ENCODE measurements around the gene SLC47A1.

SLC47A1 gene

DNA sequence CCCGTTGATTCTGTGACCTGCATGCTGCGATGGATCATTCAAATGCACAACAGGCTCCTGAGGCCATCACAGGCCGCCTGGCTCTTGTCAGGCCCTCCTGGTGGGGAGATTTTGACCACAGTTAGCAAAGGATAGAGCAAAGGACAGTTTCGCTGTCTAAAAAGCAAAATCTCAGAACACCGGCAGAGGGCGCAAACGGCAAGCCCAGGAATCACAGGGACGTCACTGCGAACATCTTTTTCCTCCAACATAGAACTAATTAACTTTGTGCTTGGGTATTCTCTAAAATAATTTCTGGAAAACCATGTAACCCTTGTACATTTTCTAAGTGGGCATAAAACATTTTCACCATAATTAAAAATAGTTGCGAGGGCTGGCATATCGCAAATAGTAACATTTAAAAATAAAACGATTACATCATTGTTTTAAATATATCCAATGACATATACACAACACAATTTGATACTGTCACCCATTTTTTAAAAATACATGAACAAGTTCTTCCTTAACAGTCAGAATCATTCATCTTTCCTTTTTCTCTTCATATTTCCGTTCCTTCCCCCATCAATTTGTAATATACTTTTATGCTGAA, 19.7 kb upstream of the SLC47A1 start (continued):
- TF ChIP-seq, protein P1, sequence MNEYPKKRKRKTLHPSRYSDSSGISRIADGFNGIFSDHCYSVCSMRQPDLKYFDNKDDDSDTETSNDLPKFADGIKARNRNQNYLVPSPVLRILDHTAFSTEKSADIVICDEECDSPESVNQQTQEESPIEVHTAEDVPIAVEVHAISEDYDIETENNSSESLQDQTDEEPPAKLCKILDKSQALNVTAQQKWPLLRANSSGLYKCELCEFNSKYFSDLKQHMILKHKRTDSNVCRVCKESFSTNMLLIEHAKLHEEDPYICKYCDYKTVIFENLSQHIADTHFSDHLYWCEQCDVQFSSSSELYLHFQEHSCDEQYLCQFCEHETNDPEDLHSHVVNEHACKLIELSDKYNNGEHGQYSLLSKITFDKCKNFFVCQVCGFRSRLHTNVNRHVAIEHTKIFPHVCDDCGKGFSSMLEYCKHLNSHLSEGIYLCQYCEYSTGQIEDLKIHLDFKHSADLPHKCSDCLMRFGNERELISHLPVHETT (tag by site-specific recombination; IDR thresholded peaks at IDR 0.05), result 0 out of 2 replicates have a peak, but pooled peaks have one; percentile 37
- TF ChIP-seq ZFP3 (tag by site-specific recombination; IDR thresholded peaks at IDR 0.05; ENCODE audit: low read depth) (no peak), ZNF416 (tag by site-specific recombination; IDR thresholded peaks at IDR 0.05) (no peak), ZNF664 (tag by site-specific recombination; IDR thresholded peaks at IDR 0.05) (no peak), SCRT2 (tag by site-specific recombination; IDR thresholded peaks at IDR 0.05) (no peak), ZNF530 (tag by site-specific recombination; IDR thresholded peaks at IDR 0.05; ENCODE audit: low read depth) (no peak), ZNF433 (tag by site-specific recombination; IDR thresholded peaks at IDR 0.05; ENCODE audit: low read depth) (no peak), ZNF335 (tag by site-specific recombination; conservative IDR thresholded peaks at IDR 0.05) (peak; percentile 68), ZNF473 (tag by site-specific recombination; IDR thresholded peaks at IDR 0.05) (no peak), ZNF776 (tag by site-specific recombination; IDR thresholded peaks at IDR 0.05; ENCODE audit: borderline replicate concordance) (no peak), ZNF629 (tag by site-specific recombination; IDR thresholded peaks at IDR 0.05) (peak; percentile 86), ZNF16 (tag by site-specific recombination; IDR thresholded peaks at IDR 0.05; ENCODE audit: low read depth) (no peak), SCRT1 (tag by site-specific recombination; IDR thresholded peaks at IDR 0.05; ENCODE audit: borderline replicate concordance) (no peak), ZFP37 (tag by site-specific recombination; IDR thresholded peaks at IDR 0.05) (no peak), ZNF146 (tag by site-specific recombination; IDR thresholded peaks at IDR 0.05) (no peak), ZNF785 (tag by site-specific recombination; IDR thresholded peaks at IDR 0.05) (no peak), ZIC2 (tag by site-specific recombination; IDR thresholded peaks at IDR 0.05) (peak; percentile 66), BCL11B (tag by site-specific recombination; IDR thresholded peaks at IDR 0.05; ENCODE audit: low read depth) (no peak), ZNF558 (tag by site-specific recombination; IDR thresholded peaks at IDR 0.05) (no peak), ZNF184 (tag by site-specific recombination; IDR thresholded peaks at IDR 0.05) (no peak), ZNF239 (tag by site-specific recombination; IDR thresholded peaks at IDR 0.05) (no peak), MEIS1 (CRISPR knock-in tag; IDR thresholded peaks at IDR 0.05; ENCODE audit: borderline replicate concordance) (no peak), ZNF660 (tag by site-specific recombination; IDR thresholded peaks at IDR 0.05) (peak; percentile 85; the same call in 1 of the 2 replicates), ZBTB21 (tag by site-specific recombination; IDR thresholded peaks at IDR 0.05) (peak; percentile 75), MYNN (tag by site-specific recombination; IDR thresholded peaks at IDR 0.05; ENCODE audit: borderline replicate concordance) (no peak), ZNF133 (tag by site-specific recombination; IDR thresholded peaks at IDR 0.05) (no peak), ZNF621 (tag by site-specific recombination; IDR thresholded peaks at IDR 0.05) (no peak), ZNF423 (tag by site-specific recombination; IDR thresholded peaks at IDR 0.05) (no peak), ZNF76 (tag by site-specific recombination; IDR thresholded peaks at IDR 0.05; ENCODE audit: borderline replicate concordance, low read depth) (no peak), HOXC10 (CRISPR knock-in tag; IDR thresholded peaks at IDR 0.05) (no peak)
- TF ChIP-seq, protein P2, sequence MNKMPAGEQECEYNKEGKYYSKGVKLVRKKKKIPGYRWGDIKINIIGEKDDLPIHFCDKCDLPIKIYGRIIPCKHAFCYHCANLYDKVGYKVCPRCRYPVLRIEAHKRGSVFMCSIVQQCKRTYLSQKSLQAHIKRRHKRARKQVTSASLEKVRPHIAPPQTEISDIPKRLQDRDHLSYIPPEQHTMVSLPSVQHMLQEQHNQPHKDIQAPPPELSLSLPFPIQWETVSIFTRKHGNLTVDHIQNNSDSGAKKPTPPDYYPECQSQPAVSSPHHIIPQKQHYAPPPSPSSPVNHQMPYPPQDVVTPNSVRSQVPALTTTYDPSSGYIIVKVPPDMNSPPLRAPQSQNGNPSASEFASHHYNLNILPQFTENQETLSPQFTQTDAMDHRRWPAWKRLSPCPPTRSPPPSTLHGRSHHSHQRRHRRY (tag by site-specific recombination; IDR thresholded peaks at IDR 0.05), result no peak
- TF ChIP-seq, protein P3, sequence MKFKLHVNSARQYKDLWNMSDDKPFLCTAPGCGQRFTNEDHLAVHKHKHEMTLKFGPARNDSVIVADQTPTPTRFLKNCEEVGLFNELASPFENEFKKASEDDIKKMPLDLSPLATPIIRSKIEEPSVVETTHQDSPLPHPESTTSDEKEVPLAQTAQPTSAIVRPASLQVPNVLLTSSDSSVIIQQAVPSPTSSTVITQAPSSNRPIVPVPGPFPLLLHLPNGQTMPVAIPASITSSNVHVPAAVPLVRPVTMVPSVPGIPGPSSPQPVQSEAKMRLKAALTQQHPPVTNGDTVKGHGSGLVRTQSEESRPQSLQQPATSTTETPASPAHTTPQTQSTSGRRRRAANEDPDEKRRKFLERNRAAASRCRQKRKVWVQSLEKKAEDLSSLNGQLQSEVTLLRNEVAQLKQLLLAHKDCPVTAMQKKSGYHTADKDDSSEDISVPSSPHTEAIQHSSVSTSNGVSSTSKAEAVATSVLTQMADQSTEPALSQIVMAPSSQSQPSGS (tag by site-specific recombination; IDR thresholded peaks at IDR 0.05; ENCODE audit: low read depth), result peak; percentile 97
- TF ChIP-seq, protein P4, sequence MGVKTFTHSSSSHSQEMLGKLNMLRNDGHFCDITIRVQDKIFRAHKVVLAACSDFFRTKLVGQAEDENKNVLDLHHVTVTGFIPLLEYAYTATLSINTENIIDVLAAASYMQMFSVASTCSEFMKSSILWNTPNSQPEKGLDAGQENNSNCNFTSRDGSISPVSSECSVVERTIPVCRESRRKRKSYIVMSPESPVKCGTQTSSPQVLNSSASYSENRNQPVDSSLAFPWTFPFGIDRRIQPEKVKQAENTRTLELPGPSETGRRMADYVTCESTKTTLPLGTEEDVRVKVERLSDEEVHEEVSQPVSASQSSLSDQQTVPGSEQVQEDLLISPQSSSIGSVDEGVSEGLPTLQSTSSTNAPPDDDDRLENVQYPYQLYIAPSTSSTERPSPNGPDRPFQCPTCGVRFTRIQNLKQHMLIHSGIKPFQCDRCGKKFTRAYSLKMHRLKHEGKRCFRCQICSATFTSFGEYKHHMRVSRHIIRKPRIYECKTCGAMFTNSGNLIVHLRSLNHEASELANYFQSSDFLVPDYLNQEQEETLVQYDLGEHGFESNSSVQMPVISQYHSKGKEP (tag by site-specific recombination; IDR thresholded peaks at IDR 0.05), result no peak
- TF ChIP-seq, protein P5, sequence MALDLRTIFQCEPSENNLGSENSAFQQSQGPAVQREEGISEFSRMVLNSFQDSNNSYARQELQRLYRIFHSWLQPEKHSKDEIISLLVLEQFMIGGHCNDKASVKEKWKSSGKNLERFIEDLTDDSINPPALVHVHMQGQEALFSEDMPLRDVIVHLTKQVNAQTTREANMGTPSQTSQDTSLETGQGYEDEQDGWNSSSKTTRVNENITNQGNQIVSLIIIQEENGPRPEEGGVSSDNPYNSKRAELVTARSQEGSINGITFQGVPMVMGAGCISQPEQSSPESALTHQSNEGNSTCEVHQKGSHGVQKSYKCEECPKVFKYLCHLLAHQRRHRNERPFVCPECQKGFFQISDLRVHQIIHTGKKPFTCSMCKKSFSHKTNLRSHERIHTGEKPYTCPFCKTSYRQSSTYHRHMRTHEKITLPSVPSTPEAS (tag by site-specific recombination; IDR thresholded peaks at IDR 0.05), result peak; percentile 12; the same call in 1 of the 2 replicates
- TF ChIP-seq, protein P6, sequence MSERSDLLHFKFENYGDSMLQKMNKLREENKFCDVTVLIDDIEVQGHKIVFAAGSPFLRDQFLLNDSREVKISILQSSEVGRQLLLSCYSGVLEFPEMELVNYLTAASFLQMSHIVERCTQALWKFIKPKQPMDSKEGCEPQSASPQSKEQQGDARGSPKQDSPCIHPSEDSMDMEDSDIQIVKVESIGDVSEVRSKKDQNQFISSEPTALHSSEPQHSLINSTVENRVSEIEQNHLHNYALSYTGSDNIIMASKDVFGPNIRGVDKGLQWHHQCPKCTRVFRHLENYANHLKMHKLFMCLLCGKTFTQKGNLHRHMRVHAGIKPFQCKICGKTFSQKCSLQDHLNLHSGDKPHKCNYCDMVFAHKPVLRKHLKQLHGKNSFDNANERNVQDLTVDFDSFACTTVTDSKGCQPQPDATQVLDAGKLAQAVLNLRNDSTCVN (tag by site-specific recombination; optimal IDR thresholded peaks at IDR 0.05), result no peak

All from HEK293 (cell line).